SIG-M5 (cell line): ENCODE results near the gene TAF4.

ENCODE experiments used
- DNase-seq: peaks from one replicate; lab custom pipeline; 2025; lab: John Stamatoyannopoulos, UW

Gene TAF4

DNA sequence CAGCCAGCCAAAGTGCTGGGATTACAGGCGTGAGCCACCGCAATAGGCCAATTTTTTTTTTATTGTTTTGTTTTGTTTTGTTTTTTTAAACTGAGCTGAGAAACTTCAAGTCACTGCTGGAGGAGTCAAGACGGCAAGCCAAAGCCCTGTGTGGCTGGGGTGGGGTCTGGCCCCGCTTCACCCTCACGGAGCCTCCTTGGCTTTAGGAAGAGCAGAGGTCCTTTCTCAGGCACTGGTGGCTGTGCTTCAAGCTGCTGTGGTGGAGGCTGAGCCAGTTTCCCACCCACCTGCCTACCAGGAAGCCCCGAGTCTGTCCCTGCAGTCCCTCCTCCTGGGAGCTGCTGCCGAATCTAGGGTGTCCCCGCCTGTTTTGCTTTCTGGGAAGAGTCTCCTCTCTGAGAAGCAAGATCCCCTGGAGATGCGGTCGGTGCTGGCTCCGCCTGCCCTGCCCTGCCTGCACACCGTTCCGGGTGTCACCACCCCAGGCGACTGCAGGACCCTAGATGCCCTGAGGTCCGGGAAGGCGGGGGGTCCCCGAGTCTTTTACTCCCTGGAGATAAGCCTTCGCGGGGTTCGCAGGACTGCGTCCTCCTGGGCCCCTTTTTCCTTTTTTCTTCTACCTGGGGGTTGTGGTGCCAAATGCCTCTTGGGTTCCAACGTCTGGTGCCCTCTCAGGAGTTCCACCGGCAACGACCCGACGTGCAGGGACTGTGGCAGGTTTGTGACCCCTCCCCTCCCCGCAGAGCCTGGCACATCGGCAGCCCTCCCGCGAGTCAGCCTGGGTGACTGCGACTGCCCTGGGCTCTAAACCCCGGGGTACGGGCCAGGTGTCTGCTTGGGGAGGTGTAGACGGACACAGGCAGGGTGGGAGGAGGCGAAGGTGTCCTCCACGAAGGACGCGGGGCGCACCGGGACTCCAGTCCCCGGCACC, 100.7 kb downstream of the TAF4 start:
- DNase-seq, result no peak

DNA sequence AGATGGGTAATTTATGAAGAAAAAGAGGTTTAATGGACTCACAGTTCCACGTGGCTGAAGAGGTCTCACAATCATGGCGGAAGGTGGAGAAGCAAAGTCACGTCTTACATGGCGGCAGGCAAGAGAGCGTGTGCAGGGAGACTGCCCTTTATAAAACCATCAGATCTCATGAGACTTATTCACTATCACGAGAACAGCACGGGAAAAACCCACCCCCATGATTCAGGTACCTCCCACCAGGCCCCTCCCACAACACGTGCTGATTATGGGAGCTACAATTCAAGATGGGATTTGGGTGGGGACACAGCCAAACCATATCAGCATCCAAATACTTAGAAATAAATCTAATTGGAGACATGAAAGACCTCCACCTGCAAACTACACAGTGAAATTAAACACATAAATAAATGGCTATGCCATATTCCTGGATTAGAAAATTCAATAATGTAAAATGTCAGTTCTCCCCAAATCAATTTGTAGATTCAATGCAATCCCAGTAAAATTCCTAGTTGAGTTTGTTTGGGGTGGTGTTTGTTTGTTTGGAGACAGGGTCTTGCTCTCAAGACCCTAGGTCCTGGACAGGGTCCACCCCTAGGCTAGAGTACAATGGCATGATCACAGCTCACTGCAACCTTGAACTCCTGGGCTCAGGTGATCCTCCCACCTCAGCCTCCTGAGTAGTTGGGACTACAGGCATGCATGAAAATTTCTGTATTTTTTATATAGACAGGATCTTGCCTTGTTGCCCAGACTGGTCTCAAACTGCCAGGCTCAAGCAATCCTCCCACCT, 101.6 kb downstream of the TAF4 start:
- no peak for DNase-seq

DNA sequence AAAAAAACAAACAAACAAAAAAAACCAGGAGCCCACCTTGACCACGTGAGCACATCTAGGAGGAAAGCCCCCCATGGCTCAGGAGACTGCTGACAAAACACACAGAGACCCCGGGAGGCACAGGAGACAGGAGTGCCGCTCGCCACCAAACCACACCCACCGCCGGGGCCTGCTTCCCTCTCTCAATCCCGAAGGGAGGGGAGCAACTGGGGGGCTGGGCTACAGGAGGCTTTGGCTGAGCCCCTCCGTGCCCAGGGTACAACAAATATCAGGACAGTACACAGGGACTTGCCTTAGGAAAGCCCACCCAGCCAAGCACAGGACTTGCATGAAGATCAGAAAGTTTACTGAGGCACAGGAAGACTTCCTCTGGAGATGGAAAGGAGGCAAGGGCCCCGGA, 102.5 kb downstream of the TAF4 start:
- DNase-seq, result no peak

DNA sequence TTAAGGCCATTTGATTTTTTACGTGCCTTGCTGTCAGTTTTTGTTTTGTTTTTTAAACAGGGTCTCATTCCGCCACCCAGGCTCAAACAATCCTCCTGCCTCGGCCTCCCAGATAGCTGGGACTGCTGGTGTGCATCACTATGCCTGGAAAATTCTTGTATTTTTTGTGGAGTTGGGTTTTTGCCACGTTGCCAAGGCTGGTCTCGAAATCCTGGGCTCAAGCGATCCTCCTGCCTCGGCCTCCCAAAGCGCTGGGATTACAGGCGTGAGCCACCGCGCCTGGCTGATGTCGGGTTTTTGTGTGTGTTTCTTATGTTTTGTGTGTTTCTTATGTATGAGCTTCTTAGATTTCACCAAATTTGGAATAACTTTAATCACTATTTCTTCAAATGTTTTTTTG, 104.8 kb downstream of the TAF4 start:
- no peak for DNase-seq

DNA sequence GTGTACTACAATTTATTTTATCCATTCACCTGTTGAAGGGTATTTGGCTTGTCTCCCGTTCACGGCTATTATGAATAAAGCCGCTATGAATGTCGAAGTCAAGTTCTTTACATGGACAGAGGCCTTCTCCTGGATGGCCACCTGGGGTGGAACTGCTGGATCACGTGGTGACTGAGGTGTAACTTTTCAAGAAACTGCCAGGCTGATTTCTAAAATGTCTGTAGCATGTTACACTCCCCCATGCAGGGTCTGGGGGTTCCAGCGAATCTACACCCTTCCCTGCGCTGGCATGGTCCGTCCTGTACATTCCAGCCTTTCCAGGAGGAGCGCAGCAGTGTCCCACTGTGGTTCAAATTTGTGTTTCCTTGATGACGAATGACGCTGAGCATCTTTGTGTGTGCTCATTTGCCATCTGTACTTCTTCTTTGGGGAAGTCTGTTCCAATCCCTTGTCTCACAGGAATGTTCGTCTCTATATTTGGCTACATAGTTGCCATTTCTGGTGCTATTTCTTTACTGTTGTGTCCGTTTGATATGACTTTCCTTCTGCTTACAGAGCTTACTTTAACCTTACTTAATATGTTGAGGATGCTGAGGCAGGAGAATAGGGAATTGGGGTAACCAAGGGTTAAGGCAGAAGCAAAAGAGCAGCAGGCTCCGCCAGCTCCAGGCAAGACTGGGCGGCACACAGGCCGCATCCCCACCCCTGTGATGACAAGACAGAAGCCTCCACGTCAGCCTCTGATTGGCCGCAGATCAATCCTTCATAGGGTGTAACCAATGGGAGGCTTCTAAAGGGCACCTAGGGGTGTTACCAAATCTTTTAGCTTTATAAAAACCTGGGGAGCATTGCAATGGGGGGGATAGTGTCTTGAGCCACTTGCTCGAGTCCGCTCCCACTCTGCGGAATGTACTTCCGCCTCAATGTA, 106.6 kb downstream of the TAF4 start:
- no peak for DNase-seq

DNA sequence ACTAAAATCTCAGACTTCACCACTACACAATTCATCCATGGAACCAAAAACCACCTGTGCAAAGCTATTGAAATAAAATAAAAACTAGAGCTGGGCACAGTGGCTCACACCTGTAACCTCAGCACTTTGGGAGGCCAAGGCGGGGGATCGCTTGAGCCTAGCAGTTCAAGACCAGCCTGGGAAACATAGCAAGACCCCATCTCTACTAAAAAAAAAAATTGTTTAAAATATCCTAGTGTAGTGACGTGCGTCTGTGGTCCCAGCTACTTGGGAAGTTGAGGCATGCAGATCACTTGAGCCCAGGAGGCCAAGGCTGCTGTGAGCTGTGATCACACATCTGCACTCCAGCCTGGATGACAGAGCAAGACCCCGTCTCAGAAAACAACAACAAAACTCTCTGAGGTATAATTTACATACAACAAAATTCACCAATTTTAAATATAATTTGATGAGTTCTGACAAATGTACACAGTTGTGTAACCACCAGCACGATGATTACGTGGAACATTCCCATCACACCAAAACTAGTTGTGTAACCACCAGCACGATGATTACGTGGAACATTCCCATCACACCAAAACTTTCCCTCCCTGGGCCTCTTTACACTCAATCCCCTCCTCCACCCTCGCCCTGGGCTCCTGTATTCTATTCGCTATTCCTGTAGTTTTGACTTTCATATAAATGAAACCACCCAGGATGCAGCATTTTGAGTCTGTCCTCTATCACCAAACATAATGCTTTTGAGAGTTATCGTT, 107.5 kb downstream of the TAF4 start:
- DNase-seq, result no peak

DNA sequence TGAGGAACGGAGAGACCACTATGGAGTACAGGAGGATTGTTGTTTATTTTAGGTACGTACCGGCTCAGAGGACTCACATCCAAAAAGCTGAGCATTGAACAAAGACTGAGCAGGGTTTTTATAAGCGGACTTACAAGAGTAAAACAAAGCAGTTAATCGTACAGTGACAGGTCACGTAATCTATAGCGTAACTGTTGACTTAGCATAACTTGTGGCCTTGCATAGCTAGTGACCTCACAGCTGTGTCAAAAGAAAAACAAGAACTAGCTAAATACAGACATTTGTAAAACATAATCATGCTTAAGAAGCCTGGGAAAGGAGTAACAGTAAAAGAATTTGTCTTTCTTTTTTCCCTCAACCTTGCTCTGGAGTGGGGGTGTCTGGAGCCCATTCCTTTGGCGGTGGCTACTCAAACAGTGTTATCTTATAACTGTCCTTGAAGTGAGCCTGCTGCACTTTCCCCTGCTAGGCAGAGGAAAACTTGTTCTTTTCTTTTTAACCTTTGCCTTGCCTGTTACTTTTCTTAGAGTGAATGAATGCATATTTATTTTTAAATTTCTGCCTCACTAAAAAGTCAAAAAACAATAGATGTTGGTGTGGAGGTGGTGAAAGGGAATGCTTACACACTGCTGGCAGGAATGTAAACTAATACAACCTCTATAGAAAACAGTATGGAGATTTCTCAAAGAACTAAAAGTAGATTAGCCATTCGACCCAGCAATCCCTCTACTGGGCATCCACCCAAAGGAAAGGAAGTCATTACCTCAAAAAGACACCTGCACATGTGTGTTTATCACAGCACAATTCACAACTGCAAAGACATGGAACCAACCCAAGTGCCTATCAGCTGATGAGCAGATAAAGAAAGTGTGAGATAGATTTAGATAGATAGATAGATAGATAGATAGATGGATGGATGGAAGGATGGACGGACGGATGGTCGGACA, 109.0 kb downstream of the TAF4 start:
- no peak for DNase-seq

DNA sequence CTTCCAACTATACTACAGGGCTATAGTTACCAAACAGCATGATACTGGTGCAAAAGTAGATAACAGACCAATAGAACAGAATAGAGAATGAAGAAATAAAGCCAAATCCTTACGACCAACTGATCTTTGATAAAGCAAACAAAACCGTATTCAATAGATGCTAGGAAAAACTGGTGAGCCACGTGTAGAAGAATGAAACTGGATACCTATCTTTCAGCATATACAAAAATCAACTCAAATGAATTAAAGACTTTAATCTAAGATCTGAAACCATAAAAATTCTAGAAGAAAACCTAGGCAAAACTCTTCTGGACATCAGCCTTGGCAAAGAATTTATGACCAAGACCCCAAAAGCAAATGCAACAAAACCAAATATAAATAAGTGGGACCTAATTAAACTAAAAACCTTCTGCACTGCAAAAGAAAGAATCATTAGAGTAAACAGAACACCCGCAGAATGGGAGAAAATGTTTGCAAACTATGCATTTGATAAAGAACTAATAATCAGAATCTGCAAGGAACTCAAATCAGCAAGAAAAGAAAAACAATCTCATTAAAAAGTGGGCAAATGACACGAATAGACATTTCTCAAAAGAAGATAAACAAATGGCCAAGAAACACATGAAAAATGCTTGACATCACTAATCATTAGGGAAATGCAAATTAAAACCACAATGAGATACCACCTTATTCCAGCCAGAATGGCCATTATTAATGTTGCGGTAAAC, 109.8 kb downstream of the TAF4 start:
- DNase-seq, result no peak

DNA sequence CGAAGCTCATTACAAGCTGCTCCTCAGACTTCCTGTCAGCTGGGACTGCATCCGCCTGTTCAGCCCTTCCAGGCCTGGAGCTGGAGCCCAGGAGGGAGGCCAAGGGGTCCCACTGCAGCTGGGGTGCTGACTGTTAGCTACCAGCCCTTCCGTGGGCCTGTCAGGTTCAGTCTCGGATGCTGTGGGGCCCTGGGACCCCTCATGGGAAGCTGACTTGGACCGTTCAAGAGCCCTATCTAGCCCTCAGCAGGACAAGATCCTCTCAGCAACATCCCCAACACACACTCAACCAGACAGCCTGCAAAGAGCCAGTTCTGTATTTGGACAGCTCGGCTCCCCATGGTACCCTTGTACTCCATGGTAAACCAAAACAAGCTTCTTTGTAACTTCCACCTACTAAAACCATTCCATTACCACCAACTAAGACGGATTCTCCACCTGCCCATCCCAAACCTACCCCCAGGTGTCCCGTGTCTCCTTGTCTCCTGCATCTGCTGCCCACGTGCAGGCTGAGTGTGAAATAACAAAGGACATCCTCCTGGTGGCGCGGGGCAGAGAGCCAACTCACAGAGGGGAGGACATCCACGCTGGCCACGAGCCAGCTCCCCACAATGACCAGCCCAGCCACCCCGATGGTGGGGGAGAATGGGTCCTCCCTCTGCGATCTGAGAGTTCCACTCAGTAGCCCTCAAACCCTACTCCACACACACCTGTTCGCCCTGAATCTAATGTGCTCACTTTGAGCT, 111.2 kb downstream of the TAF4 start:
- DNase-seq, result no peak

DNA sequence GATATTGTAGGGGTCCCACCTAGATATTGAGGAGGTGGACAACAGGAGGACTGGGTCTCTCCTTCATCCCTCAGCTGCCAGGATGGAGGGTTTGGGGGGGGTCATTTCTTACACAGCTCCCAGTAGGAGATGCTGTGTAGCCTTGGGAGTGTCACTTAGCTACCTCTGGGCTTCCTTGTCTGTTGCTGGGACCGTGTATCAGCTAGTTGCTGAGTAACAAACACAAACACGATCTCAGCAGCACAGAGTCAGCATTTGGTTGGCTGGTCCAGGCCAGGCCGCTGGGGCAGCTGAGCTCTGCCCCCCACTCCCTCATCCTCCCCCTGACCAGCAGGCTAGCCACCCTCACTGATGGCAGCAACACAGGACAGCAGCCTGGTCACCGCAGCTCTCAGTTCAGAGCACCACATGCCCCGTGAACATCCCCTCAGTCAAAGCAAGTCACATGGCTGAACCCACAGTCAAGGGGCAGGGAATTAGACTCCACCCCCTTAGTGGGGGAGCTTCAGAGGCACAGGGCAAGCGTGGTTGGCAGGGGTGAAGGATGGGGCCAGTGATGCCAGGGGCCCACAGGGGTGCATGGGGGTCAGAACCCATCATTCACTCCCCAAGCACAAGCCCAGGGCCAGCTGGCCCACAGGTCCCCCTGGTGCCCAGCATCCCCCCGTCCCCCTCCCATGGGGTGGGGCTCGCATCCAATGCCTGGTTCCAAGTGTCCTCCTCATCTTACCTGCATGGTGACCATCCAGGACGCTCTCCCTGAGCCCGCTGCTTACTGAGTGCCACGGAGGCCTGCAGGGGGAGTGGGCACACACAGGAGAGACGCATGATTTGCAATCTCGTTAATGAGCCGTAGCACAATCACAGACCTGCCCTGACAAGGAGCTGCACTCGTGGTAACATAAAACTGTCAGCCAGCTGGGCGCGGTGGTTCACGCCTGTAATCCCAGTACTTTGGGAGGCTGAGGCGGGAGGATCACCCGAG, 112.4 kb downstream of the TAF4 start:
- DNase-seq, result no peak

DNA sequence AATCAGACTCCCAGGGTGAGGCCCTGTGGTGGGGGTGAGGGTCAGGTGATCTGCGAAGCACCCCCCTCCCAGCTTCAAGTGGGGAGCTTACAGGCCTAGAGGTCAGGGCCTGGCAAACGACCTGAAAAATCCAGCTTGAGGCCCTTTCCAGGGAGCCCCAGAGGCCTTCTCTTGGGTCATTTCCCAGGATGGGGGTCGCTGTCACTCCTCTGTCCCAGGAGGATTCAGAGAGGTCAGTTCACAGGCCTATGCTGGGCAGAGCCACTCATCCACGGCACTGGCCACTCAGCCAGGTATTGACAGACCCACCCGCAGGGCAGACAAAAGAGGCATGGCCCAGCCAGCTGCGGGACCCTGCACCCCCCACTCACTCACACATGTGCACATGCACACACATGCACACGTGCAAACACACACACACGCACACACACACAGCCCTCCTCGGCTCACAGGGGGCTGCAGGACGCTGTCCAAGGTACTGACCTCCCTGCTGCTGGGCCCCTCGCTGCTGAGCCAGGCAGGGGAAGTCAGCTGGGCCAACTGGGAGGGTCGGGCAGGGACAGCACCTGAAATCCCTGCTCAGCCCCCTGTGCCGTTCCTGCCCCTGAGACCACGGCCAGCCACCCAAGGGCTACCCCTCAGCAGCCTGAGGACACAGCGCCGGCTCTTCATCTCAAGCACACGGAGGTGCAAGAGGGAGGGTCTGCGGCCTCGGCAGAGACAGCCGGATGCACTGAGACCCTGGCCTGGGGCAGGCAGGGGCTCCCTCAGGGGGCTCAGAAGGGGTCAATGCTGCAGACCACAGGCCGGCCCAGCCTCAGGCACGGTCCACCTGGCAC, 113.8 kb downstream of the TAF4 start:
- no peak for DNase-seq

DNA sequence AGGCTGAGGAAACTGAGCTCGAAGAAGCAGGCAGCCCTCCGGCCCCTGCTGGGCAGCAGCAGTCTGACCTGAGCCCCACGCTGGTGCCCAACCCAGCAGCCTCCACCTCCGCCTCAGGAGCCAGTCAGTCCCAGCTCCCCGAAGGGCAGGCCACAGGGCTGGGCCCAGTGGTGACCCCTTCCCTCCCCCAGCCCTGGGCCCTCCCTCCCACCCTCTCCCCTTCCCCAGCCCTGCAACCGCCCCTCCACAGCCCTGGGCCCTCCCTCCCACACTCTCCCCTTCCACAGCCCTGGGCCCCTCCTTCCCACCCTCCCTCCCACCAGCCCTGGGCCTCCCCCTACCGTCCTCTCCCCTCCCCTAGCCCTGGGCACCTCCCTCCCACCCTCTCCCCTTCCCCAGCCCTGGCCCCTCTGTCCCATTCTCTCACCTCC, 115.0 kb downstream of the TAF4 start:
- no peak for DNase-seq

DNA sequence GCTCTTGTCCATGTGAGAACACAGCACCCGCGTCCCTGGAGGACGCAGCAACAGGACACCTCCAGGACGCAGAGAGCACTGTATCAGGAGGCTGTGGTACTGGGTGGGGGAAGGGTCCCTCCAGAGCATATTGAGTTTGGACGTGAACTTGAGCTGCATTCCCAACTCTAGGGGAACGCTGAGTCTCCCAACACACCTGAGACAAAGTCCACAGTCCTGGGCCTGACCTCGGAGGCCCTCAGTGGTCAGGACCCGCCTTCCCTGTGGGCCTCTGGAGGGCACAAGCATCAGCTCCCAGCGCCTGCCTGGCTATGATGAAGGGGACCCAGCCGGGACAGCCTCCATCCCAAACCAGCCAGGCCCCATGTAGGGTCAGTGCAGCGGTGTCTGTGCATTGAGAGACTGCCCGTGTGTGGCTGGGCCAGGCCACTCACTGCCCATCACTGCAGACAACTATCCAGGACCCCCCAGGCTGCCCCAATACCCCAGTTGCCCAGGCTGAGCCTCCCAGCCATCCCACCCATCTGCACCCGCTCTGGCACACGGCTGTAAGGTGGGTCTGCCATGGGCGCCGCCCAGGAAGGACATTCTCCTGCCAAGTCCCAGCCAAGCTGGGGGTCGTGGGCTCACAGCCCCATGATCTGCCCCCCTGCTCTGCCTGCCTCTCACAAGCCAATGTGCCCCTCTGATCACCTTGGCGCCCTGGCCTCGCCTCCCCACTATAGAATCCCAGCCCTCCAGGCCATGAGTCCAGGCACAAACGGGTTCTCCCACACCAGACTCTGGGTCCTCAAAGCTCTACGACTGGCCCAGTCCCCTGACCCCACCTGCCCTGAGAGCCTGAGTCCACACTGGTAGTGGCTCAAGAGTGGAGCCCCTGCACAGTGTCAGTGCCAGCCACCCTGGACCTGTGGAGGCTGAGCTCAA, 115.7 kb downstream of the TAF4 start:
- no peak for DNase-seq

DNA sequence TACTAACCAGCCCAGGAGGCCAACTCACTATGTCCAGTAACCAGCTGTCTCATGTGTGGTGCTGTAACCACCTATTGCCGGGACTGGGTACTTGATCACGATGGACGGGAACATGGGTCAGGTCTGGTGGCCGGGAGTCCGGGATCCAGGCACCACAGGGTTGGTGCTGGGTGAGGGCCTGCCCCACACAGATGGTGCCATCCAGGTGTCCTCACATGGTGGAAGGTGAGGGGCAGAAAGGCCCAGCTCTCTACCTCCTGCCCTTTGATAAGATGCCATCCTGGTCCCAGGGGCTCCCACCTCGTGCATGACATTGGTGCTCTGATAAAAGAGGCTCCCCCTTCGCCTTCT, 116.3 kb downstream of the TAF4 start:
- no peak for DNase-seq

DNA sequence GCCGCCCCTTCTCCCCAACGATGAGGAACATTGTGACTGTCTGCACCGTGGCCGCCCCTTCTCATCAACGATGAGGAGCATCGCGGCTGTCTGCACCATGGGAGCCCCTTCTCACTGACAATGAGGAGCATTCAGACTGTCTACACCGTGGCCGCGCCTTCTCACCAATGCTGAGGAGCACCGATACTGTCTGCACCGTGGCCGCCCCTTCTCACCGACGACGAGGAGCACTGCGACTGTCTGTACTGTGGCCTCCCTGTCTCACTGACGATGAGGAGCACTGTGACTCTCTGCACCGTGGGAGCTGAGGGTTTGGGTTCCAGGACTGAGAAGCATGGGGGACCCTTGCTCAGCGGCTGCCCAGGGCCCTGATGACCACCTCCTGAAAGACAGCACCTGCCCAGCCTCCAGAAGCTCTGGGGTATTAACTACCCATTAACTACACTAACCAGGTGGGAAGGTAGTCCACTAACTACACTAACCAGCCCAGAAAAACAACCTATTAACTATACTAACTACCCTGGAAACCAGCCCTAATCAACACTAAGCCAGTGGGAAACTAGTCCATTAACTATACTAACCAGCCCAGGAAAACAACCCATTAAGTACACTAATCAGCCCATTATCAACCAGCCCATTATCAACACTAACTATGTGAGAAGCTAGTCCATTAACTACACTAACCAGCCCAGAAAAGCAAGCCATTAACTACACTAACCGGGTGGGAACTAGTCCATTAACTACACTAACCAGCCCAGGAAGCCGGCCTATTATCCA, 116.9 kb downstream of the TAF4 start:
- no peak for DNase-seq
